HG02840 (cell line): ENCODE data around the gene MAPK11.

ENCODE experiments used
- ATAC-seq: cut with Tn5 transposase; IDR thresholded peaks from one replicate; pipeline ENCODE4 v1.9.1; 2021; ENCODE audit warnings: mild to moderate bottlenecking, moderate library complexity, moderate number of reproducible peaks; ENCODE audit not compliant: unreplicated experiment, low FRiP score

The MAPK11 gene

GRCh38 chr22:50262973-50263617, 7.1 kb downstream of the MAPK11 start:
- ATAC-seq: no peak

GRCh38 chr22:50262460-50262911, 7.7 kb downstream of the MAPK11 start:
- no peak for ATAC-seq

- ATAC-seq: peak; percentile 57
These were observed 8.3 kb downstream of the MAPK11 start, which contains the start of gene MAPK12 for GRCh38 chr22:50261615-50262459. TSS of gene MAPK12 (minus strand) at chr22:50261683. CDS start at chr22:50261509, 174 bp downstream.

- peak; percentile 27 for ATAC-seq
These were observed 9.2 kb downstream of the MAPK11 start for GRCh38 chr22:50260801-50261614.

- ATAC-seq: no peak
These were observed 9.8 kb downstream of the MAPK11 start for GRCh38 chr22:50260434-50260800.

- ATAC-seq: no peak
These were observed 10.9 kb downstream of the MAPK11 start for GRCh38 chr22:50259302-50259701.

GRCh38 chr22:50258361-50259292, 11.6 kb downstream of the MAPK11 start:
- ATAC-seq: no peak

GRCh38 chr22:50257451-50258360, 12.5 kb downstream of the MAPK11 start:
- no peak for ATAC-seq

GRCh38 chr22:50257041-50257440, 13.1 kb downstream of the MAPK11 start:
- no peak for ATAC-seq

GRCh38 chr22:50256258-50256862, 13.8 kb downstream of the MAPK11 start:
- ATAC-seq: no peak

- no peak for ATAC-seq
These were observed 14.6 kb downstream of the MAPK11 start for GRCh38 chr22:50255607-50256006.

- no peak for ATAC-seq
These were observed 15.1 kb downstream of the MAPK11 start for GRCh38 chr22:50255099-50255498.

- no peak for ATAC-seq
These were observed 16.2 kb downstream of the MAPK11 start for GRCh38 chr22:50253941-50254340.

- ATAC-seq: no peak
These were observed 16.9 kb downstream of the MAPK11 start for GRCh38 chr22:50253046-50253915.

GRCh38 chr22:50252082-50253045, 17.8 kb downstream of the MAPK11 start:
- ATAC-seq: no peak

GRCh38 chr22:50251477-50252081, 18.6 kb downstream of the MAPK11 start:
- no peak for ATAC-seq
